NCI-H82 treated with DMSO at 0.1 percent for 48 hours (cell line): ENCODE data around the gene ASTN1.
A peak's percentile ranks its signal among the peaks of the same experiment; 100 is the strongest.

Experiments used
- DNase-seq: peaks from one replicate; lab custom pipeline; 2025; ENCODE audit not compliant: unreplicated experiment; lab: John Stamatoyannopoulos, UW

The ASTN1 gene

GRCh38 chr1:176994931-176995596 is 169.4 kb downstream of the ASTN1 start:
- no peak for DNase-seq

GRCh38 chr1:176993587-176993986 is 170.9 kb downstream of the ASTN1 start:
- DNase-seq, result no peak

- no peak for DNase-seq
Measured at GRCh38 chr1:176989754-176990153, 174.8 kb downstream of the ASTN1 start.

GRCh38 chr1:176989023-176989422 is 175.5 kb downstream of the ASTN1 start:
- DNase-seq, result peak; percentile 92

- no peak for DNase-seq
Measured at GRCh38 chr1:176987016-176987415, 177.5 kb downstream of the ASTN1 start.

- DNase-seq, result peak; percentile 51
Measured at GRCh38 chr1:176983731-176984130, 180.8 kb downstream of the ASTN1 start.

- no peak for DNase-seq
Measured at GRCh38 chr1:176976771-176977170, 187.7 kb downstream of the ASTN1 start.

GRCh38 chr1:176976225-176976624 is 188.3 kb downstream of the ASTN1 start:
- no peak for DNase-seq

- DNase-seq, result no peak
Measured at GRCh38 chr1:176964687-176965086, 199.8 kb downstream of the ASTN1 start.

GRCh38 chr1:176963181-176963580 is 201.3 kb downstream of the ASTN1 start:
- DNase-seq, result no peak

GRCh38 chr1:176961678-176962077 is 202.8 kb downstream of the ASTN1 start:
- DNase-seq, result no peak

GRCh38 chr1:176959191-176959820 is 205.2 kb downstream of the ASTN1 start:
- DNase-seq, result peak; percentile 13

GRCh38 chr1:176957603-176958002 is 206.9 kb downstream of the ASTN1 start:
- no peak for DNase-seq

- peak; percentile 24 for DNase-seq
Measured at GRCh38 chr1:176954242-176954641, 210.3 kb downstream of the ASTN1 start.

GRCh38 chr1:176950736-176951324 is 213.7 kb downstream of the ASTN1 start:
- no peak for DNase-seq

GRCh38 chr1:176949033-176949662 is 215.4 kb downstream of the ASTN1 start:
- peak; percentile 63 for DNase-seq

- DNase-seq, result no peak
Measured at GRCh38 chr1:176944606-176945005, 219.9 kb downstream of the ASTN1 start.

GRCh38 chr1:176943783-176944182 is 220.7 kb downstream of the ASTN1 start:
- no peak for DNase-seq

GRCh38 chr1:176942346-176942745 is 222.2 kb downstream of the ASTN1 start:
- no peak for DNase-seq

GRCh38 chr1:176939993-176940392 is 224.5 kb downstream of the ASTN1 start:
- DNase-seq, result no peak

GRCh38 chr1:176938375-176938774 is 226.1 kb downstream of the ASTN1 start:
- DNase-seq, result no peak

GRCh38 chr1:176934370-176934769 is 230.1 kb downstream of the ASTN1 start:
- DNase-seq, result no peak
